Measurements from ENCODE around the gene ZFP14.
"Not testable (repeated sequence)": the region's sequence is repeated elsewhere in the genome, so short reads cannot be mapped to it uniquely, and the experiment has no call there.

The ZFP14 gene

DNA sequence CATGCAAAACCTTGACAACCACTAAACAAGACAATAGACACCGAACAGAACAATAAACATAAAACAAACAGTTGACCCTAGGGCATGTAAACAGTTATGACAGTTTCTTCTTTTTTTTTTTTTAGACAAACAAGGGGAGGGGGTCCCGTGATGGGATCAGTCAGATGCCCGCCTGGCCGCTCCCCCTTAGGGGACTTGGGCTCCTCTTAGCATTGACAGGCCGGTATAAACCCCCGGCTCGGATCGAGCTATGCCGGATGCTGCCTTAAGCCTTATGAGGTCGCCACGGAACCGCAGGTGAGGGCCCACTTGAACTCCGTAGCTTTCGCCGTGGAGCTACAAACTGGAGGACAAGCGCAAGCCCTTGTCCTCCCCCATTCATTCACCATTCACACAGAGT lies 49.5 kb downstream of the ZFP14 start:
- DNase-seq: not testable (repeated sequence)

DNA sequence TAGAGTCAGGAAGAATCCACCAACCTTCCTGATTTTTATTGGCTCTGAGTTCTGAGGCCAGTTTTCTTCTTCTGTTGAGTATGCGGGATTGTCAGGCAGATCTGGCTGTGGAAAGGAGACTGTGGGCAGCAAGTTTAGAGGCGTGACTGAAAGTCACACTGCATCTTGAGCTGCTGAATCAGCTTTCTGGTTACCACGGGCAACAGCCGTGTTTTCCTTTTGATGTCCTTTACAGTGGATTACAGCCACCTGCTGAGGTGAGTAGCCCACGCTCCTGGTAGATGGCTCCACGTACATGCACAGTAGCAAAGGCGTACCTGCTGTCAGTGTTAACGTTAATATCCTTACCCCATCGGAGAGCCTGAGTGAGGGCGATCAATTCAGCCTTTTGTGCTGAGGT lies 52.4 kb downstream of the ZFP14 start:
- DNase-seq: not testable (repeated sequence)

DNA sequence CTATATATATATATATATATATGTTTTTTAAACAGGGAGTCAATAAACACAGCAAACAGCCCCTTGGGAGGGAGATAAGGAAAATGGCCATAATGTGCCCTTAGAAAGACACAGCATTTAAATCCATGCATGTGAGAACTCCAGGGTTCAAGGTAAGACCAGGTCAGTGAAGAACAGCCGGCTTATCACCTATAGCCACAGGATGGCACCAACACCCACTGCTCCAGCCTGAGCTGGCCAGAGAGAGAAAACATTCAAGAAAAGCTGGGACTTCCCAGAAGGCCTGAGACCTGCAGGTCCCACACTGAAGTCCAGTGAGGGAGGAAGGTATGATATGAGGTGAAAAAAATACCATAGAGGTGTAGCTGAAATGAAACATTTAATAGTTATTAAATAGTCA lies 63.8 kb downstream of the ZFP14 start:
- DNase-seq: not testable (repeated sequence)

DNA sequence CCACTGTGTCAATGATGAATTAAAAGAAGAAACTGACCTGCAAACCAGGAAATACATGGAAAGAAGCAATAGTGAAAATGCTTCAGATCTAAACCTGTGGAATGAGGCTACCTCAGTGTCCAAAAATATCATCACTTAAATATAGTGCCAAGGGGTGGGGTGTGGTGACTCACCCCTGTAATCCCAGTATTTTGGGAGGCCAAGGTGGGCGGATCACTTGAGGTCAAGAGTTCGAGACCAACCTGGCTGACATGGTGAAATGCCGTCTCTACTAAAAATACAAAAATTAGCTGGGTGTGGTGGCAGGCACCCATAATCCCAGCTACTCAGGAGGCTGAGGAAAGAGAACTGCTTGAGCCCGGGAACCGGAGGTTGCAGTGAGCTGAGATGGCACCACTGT lies 64.9 kb downstream of the ZFP14 start:
- not testable (repeated sequence) for DNase-seq

DNA sequence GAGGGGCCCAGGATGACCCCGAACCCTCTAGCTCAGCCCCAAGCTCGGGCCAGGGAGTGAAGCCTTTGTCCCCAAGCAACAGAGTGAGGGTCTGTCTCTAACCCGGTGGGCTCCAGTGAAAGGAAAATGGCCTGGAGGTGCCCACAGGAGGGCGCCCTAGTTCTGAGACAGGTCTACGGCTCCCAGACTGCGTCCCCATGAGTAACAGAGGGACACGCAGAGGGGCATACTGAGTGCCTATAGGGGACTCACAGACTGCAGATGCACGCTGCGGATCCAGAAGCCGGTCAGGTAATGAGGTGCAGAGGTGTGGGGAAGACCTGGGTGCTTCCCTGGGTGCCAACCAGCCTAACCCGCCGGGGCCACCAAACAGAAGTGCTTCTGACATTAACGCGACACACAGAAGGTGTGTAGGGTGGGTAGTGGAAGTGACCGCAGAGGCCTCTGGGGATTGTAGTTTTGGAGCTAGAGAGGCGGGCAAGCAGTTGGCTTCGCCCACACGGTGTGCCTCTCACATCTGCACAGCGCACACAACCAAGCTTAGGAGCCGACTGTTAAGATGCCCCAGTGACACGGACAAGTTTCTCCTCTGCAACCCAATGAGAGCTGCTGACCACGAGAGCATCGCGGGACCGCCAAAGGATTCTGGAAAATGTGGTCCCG lies 67.8 kb downstream of the ZFP14 start:
- DNase-seq: not testable (repeated sequence)

DNA sequence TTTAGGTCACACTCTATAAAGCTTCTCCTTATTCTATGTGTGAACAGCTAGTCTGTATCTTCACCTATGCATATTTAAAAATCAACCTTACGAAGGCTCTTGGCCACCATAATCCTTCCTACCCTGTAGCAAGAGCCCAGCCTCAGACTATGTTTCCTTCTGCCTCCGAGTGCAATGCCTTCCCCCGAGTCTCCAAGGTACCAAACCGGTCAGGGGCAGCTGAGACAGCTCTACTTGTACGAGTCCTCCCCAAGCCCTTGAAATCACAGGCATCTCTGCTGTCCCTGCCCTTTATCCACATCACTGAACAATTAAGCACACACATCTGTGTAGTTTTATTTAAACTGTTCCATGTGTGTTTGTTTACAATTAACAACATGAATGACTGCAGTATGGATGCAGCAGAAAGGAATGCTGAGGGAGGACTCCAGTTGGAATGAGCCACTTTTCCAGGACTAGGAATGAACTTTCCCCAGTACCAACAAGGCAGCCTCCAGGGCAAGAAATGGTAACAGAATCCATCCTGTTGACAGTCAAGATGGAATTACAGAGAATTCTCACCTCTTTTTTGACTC lies 68.5 kb downstream of the ZFP14 start:
- DNase-seq: not testable (repeated sequence)

DNA sequence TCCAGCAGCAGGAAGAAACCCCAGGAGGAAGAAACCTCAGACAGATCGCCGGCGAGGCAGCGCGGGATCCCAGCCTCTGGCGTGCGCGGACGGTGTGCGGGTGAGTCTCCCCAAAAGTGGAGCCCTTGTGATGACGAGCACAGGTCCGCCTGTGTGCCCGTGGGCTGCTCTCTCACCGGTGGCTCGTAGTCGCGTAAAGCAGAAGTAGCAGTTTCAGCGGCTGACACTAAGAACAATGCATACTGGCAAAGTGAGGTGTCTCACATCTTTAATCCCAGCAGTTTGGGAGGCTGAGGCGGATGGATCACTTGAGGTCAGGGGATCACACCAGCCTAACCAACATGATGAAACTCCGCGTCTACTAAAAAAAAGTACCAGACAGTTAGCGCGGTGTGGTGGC lies 69.2 kb downstream of the ZFP14 start:
- not testable (repeated sequence) for DNase-seq

DNA sequence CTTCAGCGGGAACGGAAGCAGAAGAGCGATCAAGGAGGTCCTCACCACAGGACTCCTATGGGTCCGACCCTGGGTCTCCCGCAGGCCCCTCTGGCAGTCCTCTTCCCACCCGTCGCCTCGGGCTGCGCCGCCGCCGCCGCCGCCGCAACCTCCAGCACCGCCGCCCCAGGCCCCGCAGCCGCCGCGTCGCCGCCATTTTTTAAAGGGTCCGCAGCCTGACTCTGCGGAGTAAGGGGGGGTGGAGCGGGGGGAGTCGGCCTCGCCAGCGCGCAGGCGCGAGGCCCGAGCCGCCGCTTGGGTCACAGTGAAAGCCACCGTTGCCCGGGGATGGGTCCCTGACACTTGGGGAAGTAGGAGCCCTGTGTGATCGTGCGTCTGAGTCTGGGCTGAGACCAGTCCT lies 69.7 kb downstream of the ZFP14 start:
- not testable (repeated sequence) for DNase-seq

DNA sequence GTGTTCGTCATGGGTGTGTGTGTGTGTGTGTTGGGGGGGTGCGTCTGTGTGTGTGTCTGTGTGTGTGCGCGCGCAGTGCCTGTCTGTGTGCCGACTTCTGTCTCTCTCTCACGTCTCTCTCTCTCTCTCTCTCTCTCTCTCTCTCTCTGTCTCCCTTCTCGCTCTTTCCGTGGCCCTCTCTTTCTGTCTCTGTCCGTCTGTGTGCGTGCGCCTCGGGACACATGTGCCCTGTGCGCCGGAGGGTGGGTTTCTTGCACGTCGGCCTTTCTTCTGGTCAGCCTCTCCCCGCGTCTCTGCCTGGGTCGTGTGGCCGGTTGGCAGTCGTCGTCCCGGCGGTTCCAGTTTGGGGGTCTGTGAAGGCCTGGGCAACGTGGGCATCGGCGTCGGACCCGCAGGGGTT lies 86.7 kb downstream of the ZFP14 start:
- DNase-seq: not testable (repeated sequence)
